GM08714 (cell line): ENCODE measurements around the gene MTA1.
A peak's percentile ranks its signal among the peaks of the same experiment; 100 is the strongest.

Experiments
- H3K4me3 ChIP-seq: fragments of 200-500 bp; sonication (Bioruptor generic); 2 replicates; pipeline ENCODE4 v1.5.1; 2014; ENCODE audit warnings: mild to moderate bottlenecking, low read length, inconsistent platforms
- ZNF274 ChIP-seq: IDR thresholded peaks from 2 replicates; pipeline ENCODE4 v1.6.1; 2012; ENCODE audit warnings: mild to moderate bottlenecking, low read depth, low read length

The MTA1 gene

DNA sequence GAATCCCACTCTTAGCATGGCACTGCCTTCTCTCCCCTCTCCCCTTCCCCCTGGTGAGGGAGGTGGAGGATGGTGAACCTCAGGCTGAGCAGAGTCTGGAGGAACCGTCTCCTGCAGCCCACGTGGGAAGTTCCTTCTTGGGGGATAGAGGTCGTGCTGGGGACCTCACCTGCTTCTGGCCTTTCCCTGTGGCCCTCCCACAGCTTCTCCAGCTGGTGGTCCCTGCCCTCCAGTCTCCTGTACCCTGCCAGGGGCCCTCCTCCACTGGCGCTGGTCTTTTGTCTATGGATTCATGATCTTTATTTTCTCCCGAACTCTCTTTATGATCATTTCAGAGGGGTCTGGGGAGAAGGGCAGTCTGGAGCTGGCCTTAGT lies 9.0 kb upstream of the MTA1 start:
- no peak overlapping the region for H3K4me3 ChIP-seq
- no peak for TF ChIP-seq ZNF274

DNA sequence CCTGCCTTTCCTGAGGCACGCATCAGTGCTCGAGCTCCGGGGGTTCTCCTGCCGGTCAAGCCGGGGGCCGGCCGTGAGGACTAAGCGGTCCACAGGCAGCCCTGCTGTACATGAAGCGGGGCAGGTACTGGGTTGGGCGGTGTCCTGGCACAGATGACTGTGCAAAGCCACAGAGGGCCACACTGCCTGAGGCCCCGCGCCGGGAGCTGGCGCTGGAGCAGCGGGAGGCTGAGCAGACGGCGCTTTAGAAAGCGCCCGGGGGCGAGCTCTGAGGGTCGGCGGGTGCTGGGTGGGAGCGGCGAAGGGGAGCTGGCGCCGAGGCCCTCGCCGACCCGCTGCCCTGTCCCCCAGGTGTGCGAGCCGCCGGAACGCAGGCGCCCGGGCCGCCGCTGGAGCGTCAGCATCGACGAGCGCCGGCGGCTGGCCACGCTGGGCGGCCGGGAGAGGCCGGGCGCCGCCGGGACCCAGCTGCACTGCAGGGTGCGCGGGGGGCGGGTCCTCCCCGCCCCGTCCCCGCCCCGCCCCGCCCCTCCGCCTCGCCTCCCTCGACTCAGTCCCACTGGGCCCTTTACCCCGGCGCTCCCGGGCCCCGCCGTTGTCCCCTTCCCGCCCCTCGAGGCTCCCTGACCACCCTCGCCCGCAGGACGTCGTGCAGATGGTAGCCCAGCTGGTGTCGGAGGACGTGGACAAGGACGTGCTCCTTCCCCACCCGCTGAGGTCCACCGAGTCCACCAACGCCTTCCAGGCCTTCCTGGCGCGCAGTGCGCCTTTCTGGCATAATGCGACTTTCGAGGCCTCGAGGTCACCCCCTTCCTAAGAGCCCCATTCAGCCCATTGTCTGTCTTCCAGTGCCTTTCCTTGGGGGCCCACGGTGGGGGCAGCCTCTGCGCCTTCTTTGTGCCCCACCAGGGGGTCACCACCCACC lies 8.3 kb upstream of the MTA1 start:
- TF ChIP-seq ZNF274: no peak
- no peak overlapping the region for H3K4me3 ChIP-seq

DNA sequence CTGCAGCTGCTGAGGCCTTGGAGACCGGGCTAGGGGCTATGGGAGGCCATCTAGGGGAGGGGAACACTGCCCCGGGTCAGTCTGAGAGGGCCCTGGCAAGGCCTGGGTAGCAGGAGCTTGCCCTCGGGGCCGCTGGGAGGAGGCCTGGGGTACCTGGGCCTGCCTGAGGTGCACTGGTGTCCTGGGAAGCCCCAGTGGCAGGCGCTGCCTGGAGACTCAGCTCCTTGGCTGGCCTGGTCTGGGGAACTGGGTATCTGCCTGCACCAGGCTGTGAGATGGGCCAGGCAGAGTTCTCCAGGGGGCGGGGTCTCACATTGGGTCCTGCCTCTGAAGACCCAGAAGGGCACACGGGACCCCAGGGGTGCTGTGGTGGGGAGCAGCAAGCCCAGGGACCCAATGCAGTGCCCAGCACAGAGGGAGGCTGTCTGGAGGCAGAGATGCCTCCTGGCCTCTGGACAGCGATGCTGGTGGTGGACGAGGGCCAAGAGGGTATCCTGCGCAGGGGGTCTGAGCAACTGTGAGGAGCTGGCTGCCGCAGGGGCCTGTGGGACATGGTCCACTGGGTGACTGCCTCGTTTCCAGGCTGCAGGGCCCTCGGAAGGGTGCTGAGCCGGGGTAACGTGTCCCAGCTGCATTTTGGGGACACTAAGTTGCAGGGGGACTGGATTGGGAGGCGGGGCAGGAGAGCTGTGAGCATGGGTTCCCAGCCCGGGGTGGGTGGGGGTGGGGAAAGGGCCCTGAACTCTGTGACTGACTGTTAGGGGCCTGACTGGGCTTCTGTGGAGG lies 7.4 kb upstream of the MTA1 start:
- H3K4me3 ChIP-seq: no peak overlapping the region
- no peak for TF ChIP-seq ZNF274

DNA sequence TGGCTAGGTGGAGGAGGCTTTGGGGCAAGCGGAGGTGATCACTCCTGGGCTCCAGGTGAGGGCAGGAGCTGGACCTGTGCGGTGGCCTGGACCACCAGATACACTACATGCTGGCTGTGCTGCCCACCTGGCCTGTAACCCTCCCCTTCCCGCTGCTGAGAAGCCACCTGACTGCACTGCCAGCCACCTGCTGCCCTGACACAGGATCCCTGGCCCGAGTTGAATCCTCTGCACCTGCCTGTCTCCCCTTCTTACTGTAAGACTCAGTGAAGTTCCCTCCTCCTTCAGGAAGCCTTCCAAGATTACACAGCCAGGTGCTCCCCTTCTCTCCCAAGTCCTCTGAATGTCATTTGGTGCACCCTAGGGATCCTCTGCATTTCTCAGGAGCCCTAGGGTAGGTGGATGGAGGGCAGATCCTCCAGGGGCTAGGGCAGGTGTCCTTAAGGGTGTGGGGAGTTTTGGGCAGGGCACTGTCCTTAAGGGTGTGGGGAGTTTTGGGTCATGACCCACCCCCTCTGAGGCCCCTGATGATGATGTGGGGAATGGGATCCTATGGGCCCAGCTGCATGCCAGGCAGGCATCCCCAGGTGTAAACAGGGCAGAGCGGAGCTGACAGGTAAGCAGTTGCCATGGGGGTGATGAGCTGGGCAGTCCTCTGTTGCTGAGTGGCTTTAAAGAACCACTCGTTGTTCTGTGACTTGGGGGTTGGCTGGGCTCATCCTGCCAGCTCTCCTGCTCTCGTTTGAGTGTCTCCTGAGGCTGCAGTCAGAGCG lies 6.7 kb upstream of the MTA1 start:
- H3K4me3 ChIP-seq: no peak overlapping the region
- no peak for TF ChIP-seq ZNF274

DNA sequence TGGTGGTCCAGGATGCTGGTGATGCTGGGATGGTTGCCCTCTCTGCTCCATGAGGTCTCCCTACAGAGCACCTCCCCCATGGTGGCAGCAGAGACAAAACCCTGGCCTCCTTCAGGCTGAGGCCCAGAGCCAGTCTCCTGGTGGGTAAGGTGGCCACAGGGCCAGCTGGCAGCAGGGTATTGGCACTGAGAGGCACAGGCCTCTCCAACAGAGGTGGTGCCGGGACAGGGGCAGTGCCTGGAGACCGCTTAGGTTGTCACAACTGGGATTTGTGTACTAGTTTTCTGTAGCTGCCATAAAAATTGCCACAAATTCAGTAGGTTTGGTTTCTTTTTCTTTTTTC lies 6.1 kb upstream of the MTA1 start:
- no peak overlapping the region for H3K4me3 ChIP-seq
- no peak for TF ChIP-seq ZNF274

DNA sequence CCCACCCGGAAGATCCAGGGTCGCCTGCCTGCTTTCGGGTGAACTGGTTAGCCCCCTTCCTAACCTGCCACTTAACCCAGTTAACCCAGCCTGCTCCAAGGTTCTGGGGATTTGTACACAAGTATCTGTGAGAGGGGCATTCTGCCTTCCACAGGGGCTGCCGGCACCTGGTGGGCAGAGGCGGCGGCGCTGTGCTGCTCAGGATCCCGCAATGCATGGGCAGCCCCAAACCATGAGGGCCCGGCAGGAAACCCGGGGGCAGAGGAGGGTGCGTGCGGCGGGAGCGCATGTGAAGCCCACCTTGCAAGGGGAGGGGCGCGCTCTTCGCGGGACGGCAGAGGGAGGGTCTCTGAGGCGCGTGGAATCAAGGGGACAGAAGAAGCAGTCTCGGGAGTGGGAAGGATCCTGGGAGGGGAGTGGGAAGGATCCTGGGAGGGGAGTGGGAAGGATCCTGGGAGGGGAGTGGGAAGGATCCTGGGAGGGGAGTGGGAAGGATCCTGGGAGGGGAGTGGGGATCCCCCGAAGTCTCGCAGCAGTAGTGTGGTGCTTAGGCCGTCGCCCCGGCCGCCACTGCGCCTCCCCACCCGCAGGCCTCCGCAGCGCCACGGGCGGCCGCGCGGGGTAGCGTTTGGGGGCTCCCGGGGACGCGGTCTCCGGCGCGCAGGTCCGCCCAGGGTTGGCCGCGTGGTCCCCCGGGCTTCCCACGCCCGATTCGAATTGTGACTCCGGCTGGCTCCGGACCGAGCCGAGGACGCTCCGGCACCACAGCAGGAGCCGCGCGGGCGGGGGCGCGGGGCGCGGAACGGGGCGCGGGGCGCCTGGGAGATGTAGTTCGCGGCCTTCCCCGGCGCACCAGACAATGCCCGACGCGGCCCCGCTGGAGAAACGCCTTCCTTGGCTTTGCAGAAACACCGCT lies 4.9 kb upstream of the MTA1 start:
- no peak for TF ChIP-seq ZNF274
- peak overlapping the region; percentile 37; the same call in 1 of the 2 replicates for H3K4me3 ChIP-seq

DNA sequence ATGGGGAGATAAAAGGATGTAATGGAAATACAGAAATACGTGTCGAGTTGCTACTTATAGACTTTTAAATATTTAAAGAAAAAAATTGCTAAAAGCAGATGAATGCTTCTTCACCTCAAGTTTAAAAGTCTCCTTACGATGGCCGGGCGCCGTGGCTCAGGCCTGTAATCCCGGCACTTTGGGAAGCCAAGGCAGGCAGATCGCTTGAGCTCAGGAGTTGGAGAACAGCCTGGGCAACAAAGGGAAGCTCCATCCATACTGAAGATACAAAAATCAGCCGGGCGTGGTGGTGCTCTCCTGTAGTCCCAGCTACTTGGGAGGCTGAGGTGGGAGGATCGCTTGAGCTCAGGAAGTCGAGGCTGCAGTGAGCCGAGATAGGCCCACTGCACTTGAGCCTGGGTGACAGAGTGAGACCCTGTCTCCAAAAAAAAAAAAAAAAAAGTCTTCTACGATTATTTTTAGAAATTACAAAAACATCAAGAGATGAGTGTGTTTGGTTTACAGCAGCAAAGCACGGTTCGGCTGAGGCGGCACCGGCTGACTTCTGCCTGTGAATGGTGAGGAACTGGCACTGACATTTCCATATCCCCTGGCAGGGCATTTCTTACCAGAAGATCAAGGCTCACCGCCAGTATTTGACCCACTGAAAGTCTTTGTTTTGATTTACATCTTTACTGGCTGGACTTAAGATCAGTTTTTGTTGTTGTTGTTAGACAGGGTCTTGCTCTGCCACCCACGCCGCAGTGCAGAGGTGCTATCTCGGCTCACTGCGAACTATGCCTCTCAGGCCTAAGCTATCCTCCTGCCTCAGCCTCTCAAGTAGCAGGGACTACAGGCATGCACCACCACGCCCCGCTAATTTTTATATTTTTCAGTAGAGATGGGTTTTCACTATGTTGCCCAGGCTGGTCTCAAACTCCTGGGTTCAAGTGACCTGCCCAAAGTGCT lies 3.9 kb upstream of the MTA1 start:
- no peak for TF ChIP-seq ZNF274
- H3K4me3 ChIP-seq: no peak overlapping the region

DNA sequence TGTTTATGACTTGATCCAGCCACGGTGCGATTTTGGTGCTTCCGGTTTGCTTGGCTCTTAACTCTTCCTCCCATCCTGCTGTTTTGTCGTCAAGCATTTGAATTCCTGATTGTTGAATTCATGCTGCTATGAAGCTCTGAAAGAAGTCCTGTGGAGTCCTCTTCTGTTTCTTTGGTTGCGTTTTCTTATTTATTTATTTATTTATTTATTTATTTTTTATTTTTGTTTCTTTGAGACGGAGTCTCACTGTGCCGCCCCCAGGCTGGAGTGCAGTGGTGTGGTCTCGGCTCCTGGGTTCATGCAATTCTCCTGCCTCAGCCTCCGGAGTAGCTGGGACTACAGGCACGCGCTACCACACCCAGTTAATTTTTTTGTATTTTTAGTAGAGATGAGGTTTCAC lies 3.0 kb upstream of the MTA1 start:
- H3K4me3 ChIP-seq: no peak overlapping the region
- no peak for TF ChIP-seq ZNF274

DNA sequence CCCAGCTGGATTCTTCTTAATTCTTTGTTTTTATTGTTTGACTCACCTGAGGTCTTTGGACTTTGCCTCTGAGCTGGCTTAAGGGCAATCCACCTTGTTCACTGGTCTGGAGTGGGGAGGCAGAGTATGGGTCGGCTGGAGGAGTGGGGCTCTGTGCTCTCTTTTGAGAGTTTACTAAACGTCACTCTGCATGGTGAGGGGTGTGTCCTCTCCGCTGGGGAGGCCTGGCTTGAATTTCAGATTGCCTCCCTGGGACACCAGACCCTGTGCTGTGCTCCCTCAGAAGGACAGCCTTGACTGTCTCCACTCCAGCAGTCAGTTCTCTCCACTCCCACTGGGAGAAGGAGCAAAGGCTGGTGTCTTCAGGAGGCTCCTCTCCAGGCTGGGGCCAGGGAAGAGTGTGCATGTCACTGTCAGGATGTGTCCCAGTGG lies 1.9 kb upstream of the MTA1 start:
- TF ChIP-seq ZNF274: no peak

DNA sequence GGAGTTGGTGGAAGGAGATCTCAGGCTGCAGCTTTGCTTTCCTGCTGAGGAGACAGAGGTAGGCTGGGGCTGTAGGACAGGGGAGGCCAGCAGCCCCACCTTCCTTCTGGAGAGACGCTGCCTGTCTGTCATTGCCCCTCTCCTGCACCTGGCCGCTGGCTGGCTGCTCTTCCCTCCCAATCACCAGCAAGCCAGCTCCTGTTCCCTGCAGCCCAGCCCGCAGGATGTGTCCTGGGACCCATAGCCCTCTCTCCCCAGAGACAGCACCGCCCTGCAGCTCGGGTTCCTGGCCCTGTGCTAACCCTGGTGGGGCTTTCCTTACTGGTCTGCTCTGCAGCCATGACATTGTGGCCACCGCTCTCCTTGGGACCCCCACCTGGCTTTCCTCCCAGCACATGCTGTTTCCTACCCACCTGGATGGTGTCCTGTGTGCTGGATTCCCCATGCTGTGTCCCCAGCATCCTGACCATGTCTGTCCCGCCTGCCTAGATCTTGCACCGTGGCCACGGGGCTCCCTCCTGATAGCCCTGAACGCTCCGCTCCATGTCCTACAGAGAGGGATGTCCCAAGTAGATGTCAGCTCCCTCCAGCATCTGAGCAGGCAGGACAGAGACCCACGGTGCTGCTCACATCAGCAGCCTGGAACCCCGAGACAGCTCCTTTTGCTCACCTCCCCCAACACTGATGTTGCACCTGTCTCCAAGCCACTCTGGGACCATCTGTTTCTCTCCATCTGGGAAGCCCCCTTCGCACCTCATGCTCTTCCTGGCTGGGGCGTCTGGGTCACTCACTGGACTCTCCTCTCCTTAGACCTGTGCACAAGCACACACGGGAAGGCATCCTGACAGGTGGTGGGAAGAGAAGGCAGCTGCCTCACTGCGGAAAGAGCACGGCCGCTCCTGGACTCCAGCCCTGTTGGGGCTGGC lies 1.1 kb upstream of the MTA1 start:
- TF ChIP-seq ZNF274: no peak
- H3K4me3 ChIP-seq: peak overlapping the region; percentile 52; the same call in 1 of the 2 replicates

More for the DNA sequence above, 1.9 kb upstream of the MTA1 start:
- no peak overlapping the region for H3K4me3 ChIP-seq

DNA sequence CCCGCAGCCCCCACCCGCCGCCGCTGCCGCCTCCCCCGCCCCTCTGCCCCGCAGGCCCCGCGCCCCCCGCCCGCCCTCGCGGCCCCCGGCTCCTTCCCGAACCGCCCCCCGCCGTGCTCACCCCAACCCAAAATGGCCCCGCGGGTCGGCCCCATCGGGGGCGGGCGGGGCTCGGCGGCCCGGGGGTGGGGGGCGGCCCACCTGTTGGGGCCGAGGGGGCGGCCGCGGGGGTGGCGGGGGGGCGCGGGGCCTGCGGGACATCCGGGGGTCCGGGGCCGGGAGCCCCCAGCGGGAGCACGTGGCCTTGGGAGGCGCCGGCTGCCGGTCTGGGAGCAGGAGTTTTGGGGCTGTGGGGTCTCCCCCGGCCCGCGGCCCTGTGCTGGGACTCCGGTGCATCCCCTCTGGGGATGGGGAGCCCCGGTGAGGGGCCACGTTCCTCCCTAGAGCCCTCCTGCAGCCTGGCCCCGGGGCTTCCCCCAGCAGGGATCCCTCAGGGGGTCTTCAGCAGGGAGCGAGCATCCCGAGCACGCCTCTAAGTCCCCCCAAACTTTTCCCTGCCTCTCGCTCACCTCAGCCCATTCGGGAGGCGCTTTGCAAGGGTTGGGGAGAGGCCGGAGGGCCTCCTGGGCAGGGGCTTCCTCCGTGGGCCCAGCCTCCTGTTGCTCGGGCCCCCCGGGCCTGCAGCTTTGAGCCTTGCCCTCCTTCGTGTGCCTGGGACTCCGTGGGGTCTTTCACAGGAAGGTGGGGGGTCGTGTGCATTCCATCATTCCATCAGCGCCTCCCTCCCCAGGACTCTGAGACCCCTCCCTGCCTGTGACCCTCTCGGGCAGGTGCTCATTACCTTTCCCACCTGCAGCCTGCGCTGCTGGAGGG lies 710 bp downstream of the MTA1 start:
- TF ChIP-seq ZNF274: no peak
- peak overlapping the region; percentile 86 for H3K4me3 ChIP-seq
